ENCODE measurements around the gene FPR3.

GRCh38 chr19:51792932-51793331, 2.0 kb upstream of the FPR3 start:
- TF ChIP-seq CTCF (IDR thresholded peaks at IDR 0.05; ENCODE audit: poor library complexity, severe bottlenecking), result no peak
- TF ChIP-seq POLR2AphosphoS5 (IDR thresholded peaks at IDR 0.05), result no peak
- TF ChIP-seq SMC3 (conservative IDR thresholded peaks at IDR 0.05; ENCODE audit: poor library complexity), result no peak
- TF ChIP-seq MXI1 (conservative IDR thresholded peaks at IDR 0.05; ENCODE audit: poor library complexity, severe bottlenecking), result no peak
- TF ChIP-seq EZH2 (IDR thresholded peaks at IDR 0.05; ENCODE audit: borderline replicate concordance, insufficient read depth, low read length, poor library complexity, severe bottlenecking), result no peak
- TF ChIP-seq, protein P1, sequence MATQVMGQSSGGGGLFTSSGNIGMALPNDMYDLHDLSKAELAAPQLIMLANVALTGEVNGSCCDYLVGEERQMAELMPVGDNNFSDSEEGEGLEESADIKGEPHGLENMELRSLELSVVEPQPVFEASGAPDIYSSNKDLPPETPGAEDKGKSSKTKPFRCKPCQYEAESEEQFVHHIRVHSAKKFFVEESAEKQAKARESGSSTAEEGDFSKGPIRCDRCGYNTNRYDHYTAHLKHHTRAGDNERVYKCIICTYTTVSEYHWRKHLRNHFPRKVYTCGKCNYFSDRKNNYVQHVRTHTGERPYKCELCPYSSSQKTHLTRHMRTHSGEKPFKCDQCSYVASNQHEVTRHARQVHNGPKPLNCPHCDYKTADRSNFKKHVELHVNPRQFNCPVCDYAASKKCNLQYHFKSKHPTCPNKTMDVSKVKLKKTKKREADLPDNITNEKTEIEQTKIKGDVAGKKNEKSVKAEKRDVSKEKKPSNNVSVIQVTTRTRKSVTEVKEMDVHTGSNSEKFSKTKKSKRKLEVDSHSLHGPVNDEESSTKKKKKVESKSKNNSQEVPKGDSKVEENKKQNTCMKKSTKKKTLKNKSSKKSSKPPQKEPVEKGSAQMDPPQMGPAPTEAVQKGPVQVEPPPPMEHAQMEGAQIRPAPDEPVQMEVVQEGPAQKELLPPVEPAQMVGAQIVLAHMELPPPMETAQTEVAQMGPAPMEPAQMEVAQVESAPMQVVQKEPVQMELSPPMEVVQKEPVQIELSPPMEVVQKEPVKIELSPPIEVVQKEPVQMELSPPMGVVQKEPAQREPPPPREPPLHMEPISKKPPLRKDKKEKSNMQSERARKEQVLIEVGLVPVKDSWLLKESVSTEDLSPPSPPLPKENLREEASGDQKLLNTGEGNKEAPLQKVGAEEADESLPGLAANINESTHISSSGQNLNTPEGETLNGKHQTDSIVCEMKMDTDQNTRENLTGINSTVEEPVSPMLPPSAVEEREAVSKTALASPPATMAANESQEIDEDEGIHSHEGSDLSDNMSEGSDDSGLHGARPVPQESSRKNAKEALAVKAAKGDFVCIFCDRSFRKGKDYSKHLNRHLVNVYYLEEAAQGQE (IDR thresholded peaks at IDR 0.05; ENCODE audit: borderline replicate concordance), result no peak

Measured in neural cell (in vitro differentiated cells).